Muscle layer of colon (tissue), 2 donors: Measurements from ENCODE around the gene AURKB.
"Not testable (repeated sequence)": the region's sequence is repeated elsewhere in the genome, so short reads cannot be mapped to it uniquely, and the experiment has no call there.

Source experiments
- H3K27ac ChIP-seq: one replicate; pipeline ENCODE4 v1.7.0; 2013; ENCODE audit warnings: low read depth, mild to moderate bottlenecking, low read length, moderate library complexity
- H3K27me3 ChIP-seq, 2 donors: one replicate each; pipeline ENCODE4 v1.7.0; 2013; ENCODE audit warnings: low read length in 2 of 2, mild to moderate bottlenecking in 2 of 2; ENCODE audit not compliant: insufficient read depth in 2 of 2, control insufficient read depth in 1 of 2
- H3K36me3 ChIP-seq: one replicate; pipeline ENCODE4 v1.7.0; 2013; ENCODE audit warnings: mild to moderate bottlenecking, low read length; ENCODE audit not compliant: insufficient read depth
- H3K4me1 ChIP-seq: one replicate; pipeline ENCODE4 v1.7.0; 2013; ENCODE audit warnings: mild to moderate bottlenecking, low read length; ENCODE audit not compliant: insufficient read depth
- H3K4me3 ChIP-seq, 2 donors: one replicate each; pipeline ENCODE4 v1.7.0; 2013; ENCODE audit warnings: low read length in 2 of 2, low read depth in 1 of 2, mild to moderate bottlenecking in 1 of 2, moderate library complexity in 1 of 2
- H3K9ac ChIP-seq: one replicate; pipeline ENCODE4 v1.7.0; 2013; ENCODE audit warnings: low read length
- H3K9me3 ChIP-seq: one replicate; pipeline ENCODE4 v1.7.0; 2013; ENCODE audit warnings: mild to moderate bottlenecking, low read length
- donor health status: abdominal sarcoma.
- donor health status: Adenocarcinoma of cecum.

The AURKB gene

GRCh38 chr17:8209907-8210760, at the start of gene AURKB:
AURKB (minus strand) TSS chr17:8210575; CDS start chr17:8210224, 351 bp downstream.
- H3K27me3 ChIP-seq: no peaks in the 10 kb centered on the region
- H3K4me3 ChIP-seq: peak within 1 kb of the TSS; percentile 25 to 71
- H3K9ac ChIP-seq: no peak within 1 kb of the TSS
- no peaks in the 10 kb centered on the region for H3K36me3 ChIP-seq
- H3K27ac ChIP-seq: no peak within 1 kb of the TSS
- H3K4me1 ChIP-seq: peaks cover 10% of the 10 kb centered on the region
- no peaks in the 10 kb centered on the region for H3K9me3 ChIP-seq

GRCh38 chr17:8257801-8258200, 47.4 kb upstream of the AURKB start:
- H3K9ac ChIP-seq: no peak overlapping the region
- no peaks in the 10 kb centered on the region for H3K27me3 ChIP-seq
- no peak overlapping the region for H3K4me3 ChIP-seq
- H3K9me3 ChIP-seq: no peaks in the 10 kb centered on the region
- no peak overlapping the region for H3K27ac ChIP-seq
- H3K36me3 ChIP-seq: peaks cover 14% of the 10 kb centered on the region
- H3K4me1 ChIP-seq: no peaks in the 10 kb centered on the region

- Histone ChIP-seq H3K9me3 (no peaks in the 10 kb centered on the region), H3K4me3 (no peak overlapping the region), H3K4me1 (no peaks in the 10 kb centered on the region), H3K27ac (no peak overlapping the region), H3K27me3 (no peaks in the 10 kb centered on the region), H3K36me3 (peaks cover 14% of the 10 kb centered on the region), H3K9ac (no peak overlapping the region)
Observed at GRCh38 chr17:8256691-8257090, 46.3 kb upstream of the AURKB start.

GRCh38 chr17:8256291-8256690, 45.9 kb upstream of the AURKB start:
- Histone ChIP-seq H3K9ac (no peak overlapping the region), H3K4me1 (no peaks in the 10 kb centered on the region), H3K4me3 (no peak overlapping the region), H3K27ac (no peak overlapping the region), H3K36me3 (peaks cover 14% of the 10 kb centered on the region), H3K27me3 (no peaks in the 10 kb centered on the region), H3K9me3 (no peaks in the 10 kb centered on the region)

GRCh38 chr17:8255499-8255898, 45.1 kb upstream of the AURKB start:
- H3K27me3 ChIP-seq: no peaks in the 10 kb centered on the region
- H3K9ac ChIP-seq: no peak overlapping the region
- no peak overlapping the region for H3K4me3 ChIP-seq
- peaks cover 14% of the 10 kb centered on the region for H3K36me3 ChIP-seq
- H3K9me3 ChIP-seq: no peaks in the 10 kb centered on the region
- no peaks in the 10 kb centered on the region for H3K4me1 ChIP-seq
- no peak overlapping the region for H3K27ac ChIP-seq

- Histone ChIP-seq H3K4me3 (no peak overlapping the region), H3K36me3 (peaks cover 14% of the 10 kb centered on the region), H3K4me1 (peaks cover 2% of the 10 kb centered on the region), H3K9me3 (no peaks in the 10 kb centered on the region), H3K9ac (no peak overlapping the region), H3K27me3 (no peaks in the 10 kb centered on the region), H3K27ac (no peak overlapping the region)
Observed at GRCh38 chr17:8254881-8255280, 44.5 kb upstream of the AURKB start.

GRCh38 chr17:8253801-8254200, 43.4 kb upstream of the AURKB start:
- Histone ChIP-seq H3K36me3 (peaks cover 14% of the 10 kb centered on the region), H3K27ac (no peak overlapping the region), H3K9ac (no peak overlapping the region), H3K9me3 (no peaks in the 10 kb centered on the region), H3K4me1 (peaks cover 8% of the 10 kb centered on the region), H3K4me3 (no peak overlapping the region), H3K27me3 (no peaks in the 10 kb centered on the region)

- H3K4me3 ChIP-seq, H3K27me3 ChIP-seq, H3K9me3 ChIP-seq, H3K9ac ChIP-seq, H3K4me1 ChIP-seq, H3K27ac ChIP-seq: not testable (repeated sequence)
- H3K36me3 ChIP-seq: peaks cover 14% of the 10 kb centered on the region
Observed at GRCh38 chr17:8251411-8251810, 41.0 kb upstream of the AURKB start.

- Histone ChIP-seq H3K4me1 (peaks cover 8% of the 10 kb centered on the region), H3K9me3 (no peaks in the 10 kb centered on the region), H3K36me3 (peaks cover 6% of the 10 kb centered on the region), H3K9ac (peak overlapping the region; percentile 55), H3K27me3 (no peaks in the 10 kb centered on the region), H3K4me3 (peak overlapping the region; percentile 83 to 99), H3K27ac (peak overlapping the region; percentile 88)
Observed at GRCh38 chr17:8249621-8250500, 39.5 kb upstream of the AURKB start.

GRCh38 chr17:8248751-8249607, 38.6 kb upstream of the AURKB start, which contains the start of gene PFAS:
PFAS (plus strand) TSS chr17:8249289; CDS start chr17:8253938, 4,649 bp downstream.
- peaks cover 8% of the 10 kb centered on the region for H3K4me1 ChIP-seq
- no peaks in the 10 kb centered on the region for H3K27me3 ChIP-seq
- H3K9me3 ChIP-seq: no peaks in the 10 kb centered on the region
- H3K9ac ChIP-seq: peak within 1 kb of the TSS; percentile 97
- H3K27ac ChIP-seq: peak within 1 kb of the TSS; percentile 88
- peaks cover 9% of the 10 kb centered on the region for H3K36me3 ChIP-seq
- peak within 1 kb of the TSS; percentile 83 to 99 for H3K4me3 ChIP-seq

GRCh38 chr17:8244768-8245167, 34.4 kb upstream of the AURKB start:
- Histone ChIP-seq H3K9ac (no peak overlapping the region), H3K4me3 (no peak overlapping the region), H3K27me3 (no peaks in the 10 kb centered on the region), H3K4me1 (peaks cover 5% of the 10 kb centered on the region), H3K27ac (no peak overlapping the region), H3K9me3 (no peaks in the 10 kb centered on the region), H3K36me3 (peaks cover 16% of the 10 kb centered on the region)
